HG02885 (cell line): ENCODE data around the gene NCEH1.
"Not testable (repeated sequence)": the region's sequence is repeated elsewhere in the genome, so short reads cannot be mapped to it uniquely, and the experiment has no call there.

ENCODE experiments used
- ATAC-seq: cut with Tn5 transposase; IDR thresholded peaks from one replicate; pipeline ENCODE4 v1.9.1; 2021; ENCODE audit warnings: mild to moderate bottlenecking; ENCODE audit not compliant: unreplicated experiment, poor library complexity

The NCEH1 gene

GRCh38 chr3:172680684-172681083 lies 30.2 kb downstream of the NCEH1 start:
- ATAC-seq = no peak

- ATAC-seq = no peak
Measured at GRCh38 chr3:172679599-172679998, 31.3 kb downstream of the NCEH1 start.

GRCh38 chr3:172678068-172678467 lies 32.8 kb downstream of the NCEH1 start:
- ATAC-seq = no peak

- ATAC-seq = no peak
Measured at GRCh38 chr3:172676196-172676922, 34.5 kb downstream of the NCEH1 start.

- ATAC-seq = no peak
Measured at GRCh38 chr3:172675441-172676193, 35.2 kb downstream of the NCEH1 start.

- ATAC-seq = peak; percentile 89
Measured at GRCh38 chr3:172673210-172673679, 37.6 kb downstream of the NCEH1 start.

- no peak for ATAC-seq
Measured at GRCh38 chr3:172669021-172669420, 41.8 kb downstream of the NCEH1 start.

GRCh38 chr3:172666873-172667694 lies 43.8 kb downstream of the NCEH1 start:
- ATAC-seq = peak; percentile 98

- no peak for ATAC-seq
Measured at GRCh38 chr3:172666181-172666872, 44.5 kb downstream of the NCEH1 start.

- not testable (repeated sequence) for ATAC-seq
Measured at GRCh38 chr3:172665510-172665909, 45.4 kb downstream of the NCEH1 start.

- not testable (repeated sequence) for ATAC-seq
Measured at GRCh38 chr3:172660421-172660820, 50.4 kb downstream of the NCEH1 start.

GRCh38 chr3:172659246-172660002 lies 51.4 kb downstream of the NCEH1 start:
- no peak for ATAC-seq

- ATAC-seq = no peak
Measured at GRCh38 chr3:172658344-172659245, 52.3 kb downstream of the NCEH1 start.

- no peak for ATAC-seq
Measured at GRCh38 chr3:172656602-172657001, 54.3 kb downstream of the NCEH1 start.

GRCh38 chr3:172655388-172655787 lies 55.5 kb downstream of the NCEH1 start:
- no peak for ATAC-seq

GRCh38 chr3:172654470-172654869 lies 56.4 kb downstream of the NCEH1 start:
- peak; percentile 46 for ATAC-seq

GRCh38 chr3:172653004-172653572 lies 57.8 kb downstream of the NCEH1 start:
- ATAC-seq = no peak
